HUES64 (cell line): ENCODE measurements around the gene SLC39A10.
A peak's percentile ranks its signal among the peaks of the same experiment; 100 is the strongest.
"Not testable (repeated sequence)": the region's sequence is repeated elsewhere in the genome, so short reads cannot be mapped to it uniquely, and the experiment has no call there.

Experiments
- H3K27ac ChIP-seq: 2 replicates; pipeline ENCODE4 v1.7.0; 2013; ENCODE audit warnings: low read depth, low read length, inconsistent platforms
- H3K27me3 ChIP-seq: 2 replicates; pipeline ENCODE4 v1.6.1; 2013; ENCODE audit warnings: mild to moderate bottlenecking, low read length; ENCODE audit not compliant: insufficient read depth
- H3K36me3 ChIP-seq: 2 replicates; pipeline ENCODE4 v1.6.1; 2013; ENCODE audit warnings: mild to moderate bottlenecking, low read length; ENCODE audit not compliant: insufficient read depth
- H3K4me1 ChIP-seq: 2 replicates; pipeline ENCODE4 v1.6.1; 2013; ENCODE audit warnings: mild to moderate bottlenecking, low read length, moderate library complexity; ENCODE audit not compliant: insufficient read depth
- H3K4me3 ChIP-seq: 2 replicates; pipeline ENCODE4 v1.5.1; 2013; ENCODE audit warnings: mild to moderate bottlenecking, low read length, moderate library complexity
- H3K9ac ChIP-seq: 2 replicates; pipeline ENCODE4 v1.6.1; 2013; ENCODE audit warnings: mild to moderate bottlenecking, low read depth, low read length
- H3K9me3 ChIP-seq: 2 replicates; pipeline ENCODE4 v1.6.1; 2013; ENCODE audit warnings: low read depth, low read length; ENCODE audit not compliant: insufficient read depth
- WGBS: fragments of 150-250, 120-280 bp; methylation state at CpG from one replicate; pipeline ENCODE4 v1.1.7; 2013; ENCODE audit warnings: missing lambda C conversion rate; 5-methylcytosine and 5-hydroxymethylcytosine counted together

SLC39A10 gene

DNA sequence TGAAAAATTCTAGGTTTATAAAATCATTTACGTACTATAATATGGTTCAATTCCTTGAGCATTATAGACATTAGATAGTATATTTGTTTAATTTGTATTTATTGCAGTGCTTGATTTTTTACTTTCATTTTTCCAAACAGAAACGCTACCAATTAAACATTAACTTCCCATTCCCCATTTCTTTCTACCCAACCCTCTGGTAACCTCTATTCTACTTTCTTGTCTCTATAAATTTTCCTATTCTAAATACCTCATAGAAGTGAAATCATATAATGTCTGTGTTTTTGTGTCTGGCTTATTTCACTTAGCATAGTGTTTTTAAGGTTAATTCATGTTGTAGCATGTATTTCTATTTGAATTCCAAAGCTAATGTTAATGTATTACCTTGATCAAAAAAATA lies 11.6 kb upstream of the SLC39A10 start:
- WGBS, result 100% methylated on average over 1 of the region's 2 CpGs
- H3K4me3 ChIP-seq, result no peak overlapping the region
- no peaks in the 10 kb centered on the region for H3K9me3 ChIP-seq
- H3K9ac ChIP-seq, result no peak overlapping the region
- H3K27ac ChIP-seq, result no peak overlapping the region; the same call in 1 of the 2 replicates
- H3K36me3 ChIP-seq, result no peaks in the 10 kb centered on the region
- peaks cover 32% of the 10 kb centered on the region for H3K4me1 ChIP-seq
- H3K27me3 ChIP-seq, result no peaks in the 10 kb centered on the region

DNA sequence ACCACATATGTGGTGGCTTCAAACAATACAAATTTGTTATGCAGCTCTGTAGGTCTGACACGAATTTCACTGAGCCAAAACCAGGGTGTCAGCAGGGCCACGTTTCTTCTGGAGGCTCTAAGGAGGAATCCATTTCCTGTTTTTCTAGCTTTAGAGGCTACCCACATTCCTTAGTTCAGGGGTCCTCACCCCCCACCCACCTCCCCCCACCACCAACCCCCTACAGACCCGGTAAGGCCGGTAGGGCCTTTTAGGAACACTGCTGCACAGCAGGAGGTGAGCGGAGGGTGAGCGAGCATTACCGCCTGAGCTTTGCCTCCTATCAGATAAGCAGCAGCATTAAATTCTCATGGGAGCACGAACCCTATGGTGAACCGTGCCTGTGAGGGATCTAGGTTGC lies 10.6 kb upstream of the SLC39A10 start:
- no peaks in the 10 kb centered on the region for H3K36me3 ChIP-seq
- H3K27me3 ChIP-seq, result no peaks in the 10 kb centered on the region
- no peak overlapping the region for H3K9ac ChIP-seq
- no peak overlapping the region for H3K4me3 ChIP-seq
- peaks cover 32% of the 10 kb centered on the region for H3K4me1 ChIP-seq
- no peaks in the 10 kb centered on the region for H3K9me3 ChIP-seq
- H3K27ac ChIP-seq, result peak overlapping the region; percentile 51; the same call in 1 of the 2 replicates
- 36% methylated on average over 9 of the region's 9 CpGs for WGBS

DNA sequence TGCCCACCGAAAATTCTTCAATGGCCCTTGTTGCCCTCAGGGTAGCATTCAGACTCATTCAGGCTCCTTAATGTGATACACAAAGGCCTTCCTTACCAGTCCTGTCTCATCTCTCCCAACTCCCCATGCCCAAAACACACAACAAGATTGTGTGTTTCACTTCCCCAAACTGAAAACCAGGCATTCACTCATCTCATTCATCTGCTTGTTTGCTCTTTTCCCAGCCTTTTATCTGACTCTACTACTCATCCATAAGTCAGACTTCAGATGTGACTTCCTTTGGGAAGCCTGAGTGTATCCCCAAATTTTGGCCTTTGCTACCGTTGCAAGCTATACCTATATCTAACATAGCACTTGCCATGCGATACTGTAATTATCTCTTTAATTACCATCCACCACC lies 9.7 kb upstream of the SLC39A10 start:
- H3K27ac ChIP-seq, result no peak overlapping the region; the same call in 1 of the 2 replicates
- H3K4me3 ChIP-seq, result no peak overlapping the region
- H3K9me3 ChIP-seq, result no peaks in the 10 kb centered on the region
- peaks cover 26% of the 10 kb centered on the region for H3K4me1 ChIP-seq
- H3K27me3 ChIP-seq, result no peaks in the 10 kb centered on the region
- no peak overlapping the region for H3K9ac ChIP-seq
- 94% methylated on average over 3 of the region's 3 CpGs for WGBS
- H3K36me3 ChIP-seq, result no peaks in the 10 kb centered on the region

DNA sequence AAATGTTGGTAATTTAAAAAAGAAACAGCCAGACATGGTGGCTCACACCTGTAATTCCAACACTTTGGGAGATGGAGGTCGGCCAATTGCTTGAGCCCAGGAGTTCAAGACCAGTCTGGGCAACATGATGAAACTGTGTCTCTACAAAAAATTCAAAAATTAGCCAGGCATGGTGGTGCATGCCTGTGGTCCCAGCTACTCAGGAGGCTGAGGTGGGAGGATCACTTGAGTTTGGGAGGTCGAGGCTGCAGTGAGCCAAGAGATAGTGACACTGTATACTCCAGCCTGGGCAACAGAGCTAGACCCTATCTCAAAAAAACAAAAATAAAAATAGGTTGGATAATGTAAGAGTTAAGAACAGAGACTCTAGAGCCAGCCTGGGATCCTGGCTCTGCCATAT lies 8.7 kb upstream of the SLC39A10 start:
- not testable (repeated sequence) for H3K27ac ChIP-seq, H3K9me3 ChIP-seq, H3K4me3 ChIP-seq, H3K27me3 ChIP-seq, H3K9ac ChIP-seq, H3K36me3 ChIP-seq
- WGBS, result 88% methylated on average over 2 of the region's 2 CpGs
- peaks cover 23% of the 10 kb centered on the region for H3K4me1 ChIP-seq

DNA sequence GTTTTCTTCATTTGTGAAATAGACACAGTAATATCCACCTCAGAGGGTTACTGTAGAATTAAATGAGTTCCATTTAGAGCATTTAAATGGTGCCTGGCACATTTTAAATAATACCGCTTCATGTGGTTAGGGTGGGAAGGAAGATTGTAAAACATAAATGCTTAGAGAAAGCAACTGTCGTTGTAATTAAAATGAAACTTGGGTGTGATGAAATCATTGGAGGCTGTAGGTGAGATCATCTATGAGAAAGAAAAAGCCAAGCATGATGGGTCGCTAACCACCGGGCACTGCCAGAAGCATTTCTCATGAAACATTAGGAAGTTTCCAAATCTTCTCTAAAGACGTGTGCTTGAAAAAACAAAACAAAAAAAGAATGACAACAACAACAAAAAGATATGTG lies 8.2 kb upstream of the SLC39A10 start:
- H3K4me1 ChIP-seq, result peaks cover 23% of the 10 kb centered on the region
- H3K27ac ChIP-seq, result no peak overlapping the region
- H3K27me3 ChIP-seq, result no peaks in the 10 kb centered on the region
- H3K9me3 ChIP-seq, result no peaks in the 10 kb centered on the region
- 98% methylated on average over 4 of the region's 5 CpGs for WGBS
- no peaks in the 10 kb centered on the region for H3K36me3 ChIP-seq
- no peak overlapping the region for H3K9ac ChIP-seq
- H3K4me3 ChIP-seq, result no peak overlapping the region

DNA sequence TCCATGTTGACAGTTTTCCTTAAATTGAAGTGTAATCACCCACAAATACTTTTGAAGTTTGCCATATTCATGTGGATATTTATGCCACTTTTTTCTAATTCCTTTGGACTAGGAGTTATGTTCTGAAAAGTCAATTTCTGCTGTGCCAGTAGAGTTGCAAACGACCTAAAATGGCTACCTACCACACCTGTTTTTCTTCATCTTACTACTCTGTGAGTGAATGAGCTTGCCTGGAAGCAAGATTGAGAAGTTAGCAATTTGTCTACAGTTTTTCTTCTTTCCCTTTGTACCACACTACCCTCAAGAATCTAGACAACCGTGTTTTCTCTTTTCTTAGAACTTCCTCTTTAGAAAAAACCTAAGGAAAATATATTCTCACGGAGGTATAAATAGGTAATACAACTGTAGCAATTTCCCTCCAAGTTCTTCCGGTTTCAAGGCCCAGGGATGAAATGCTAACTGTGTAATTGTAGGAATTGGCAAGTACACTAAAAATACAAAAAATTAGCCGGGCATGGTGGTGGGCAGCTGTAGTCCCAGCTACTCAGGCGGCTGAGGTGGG lies 7.3 kb upstream of the SLC39A10 start:
- WGBS, result 92% methylated on average over 5 of the region's 6 CpGs
- Histone ChIP-seq H3K4me3 (no peak overlapping the region), H3K27me3 (no peaks in the 10 kb centered on the region), H3K4me1 (peaks cover 23% of the 10 kb centered on the region), H3K9ac (no peak overlapping the region), H3K9me3 (no peaks in the 10 kb centered on the region), H3K27ac (no peak overlapping the region), H3K36me3 (no peaks in the 10 kb centered on the region)

DNA sequence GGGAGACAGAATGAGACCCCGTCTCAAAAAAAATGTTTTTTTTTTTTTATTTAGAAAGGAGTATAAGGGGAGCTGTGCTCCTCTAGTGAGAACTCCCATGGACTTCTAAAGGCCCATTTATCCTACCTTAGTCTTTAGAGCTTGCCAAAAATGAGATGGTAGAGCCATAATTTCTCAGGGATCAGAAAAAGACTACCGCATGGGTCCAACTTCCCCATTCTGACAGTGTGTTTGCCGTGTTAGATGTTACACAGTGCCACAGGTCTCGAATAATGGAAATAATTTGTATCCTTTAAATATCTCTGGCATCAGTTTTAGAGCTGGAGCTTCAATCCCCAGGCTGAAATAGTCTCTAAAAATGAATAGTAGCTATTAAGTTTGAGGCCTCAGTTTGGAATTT lies 6.0 kb upstream of the SLC39A10 start:
- Histone ChIP-seq H3K4me1 (peaks cover 18% of the 10 kb centered on the region), H3K27ac (no peak overlapping the region), H3K9ac (no peak overlapping the region), H3K36me3 (no peaks in the 10 kb centered on the region), H3K4me3 (no peak overlapping the region), H3K9me3 (no peaks in the 10 kb centered on the region), H3K27me3 (no peaks in the 10 kb centered on the region)
- whole genome bisulfite sequencing, result 99% methylated on average over 4 of the region's 4 CpGs

DNA sequence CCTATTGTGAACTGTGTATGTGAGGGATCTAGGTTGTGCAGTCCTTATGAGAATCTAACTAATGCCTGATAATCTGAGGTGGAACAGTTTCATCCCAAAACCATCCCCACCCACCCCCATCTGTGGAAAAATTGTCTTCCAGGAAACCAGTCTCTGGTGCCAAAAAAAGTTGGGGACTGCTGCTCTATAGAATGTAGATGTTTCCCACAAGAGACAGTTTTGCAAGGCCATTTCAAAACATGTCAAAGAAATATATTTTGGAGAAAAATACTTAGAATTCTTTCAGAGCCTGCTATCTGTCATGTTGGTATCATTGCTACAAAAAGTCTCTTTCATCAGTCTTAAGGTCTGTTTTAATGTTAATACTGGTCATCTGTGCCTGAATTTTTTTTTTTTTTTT lies 4.1 kb upstream of the SLC39A10 start:
- H3K4me1 ChIP-seq, result peaks cover 10% of the 10 kb centered on the region
- no peak overlapping the region for H3K4me3 ChIP-seq
- H3K9me3 ChIP-seq, result no peaks in the 10 kb centered on the region
- no peaks in the 10 kb centered on the region for H3K27me3 ChIP-seq
- no peak overlapping the region for H3K9ac ChIP-seq
- H3K36me3 ChIP-seq, result no peaks in the 10 kb centered on the region
- H3K27ac ChIP-seq, result no peak overlapping the region

DNA sequence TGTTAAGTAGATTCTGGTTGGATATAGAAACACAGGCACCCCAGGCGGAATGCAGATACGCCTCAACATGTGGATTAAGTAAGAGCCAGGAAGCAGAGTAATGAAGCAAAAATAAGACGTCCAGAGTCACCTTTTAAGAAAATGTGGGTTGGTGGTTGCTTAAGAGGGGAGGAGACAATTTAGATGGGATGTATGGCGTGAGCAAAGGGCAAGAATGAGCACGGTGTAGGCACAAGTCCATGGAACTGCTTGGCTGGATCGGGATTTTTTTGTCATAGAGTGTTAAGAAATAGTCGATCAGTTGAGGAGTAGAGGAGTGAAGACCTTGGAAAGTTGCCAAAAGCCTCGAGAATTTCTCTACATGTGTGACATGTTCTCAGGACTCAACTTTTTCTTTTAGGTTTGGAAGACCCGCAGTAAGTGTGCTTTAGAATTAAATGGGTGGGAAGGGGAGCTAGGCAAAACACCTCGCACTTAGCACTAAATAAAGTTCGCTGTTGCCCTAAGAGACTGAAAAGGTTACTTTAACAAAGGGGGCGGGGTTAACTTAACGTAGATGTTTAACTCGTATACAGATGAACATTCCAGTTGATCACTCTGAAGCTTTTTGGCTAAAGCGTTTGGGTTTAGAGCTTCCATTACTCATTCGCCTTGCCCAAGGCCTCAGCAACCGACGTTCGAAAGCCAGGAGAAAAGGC lies 716 bp upstream of the SLC39A10 start:
- peaks cover 30% of the 10 kb centered on the region for H3K4me1 ChIP-seq
- H3K27me3 ChIP-seq, result no peaks in the 10 kb centered on the region
- peak overlapping the region; percentile 35; the same call in 1 of the 2 replicates for H3K9ac ChIP-seq
- H3K36me3 ChIP-seq, result 0 out of 2 replicates have a peak, but pooled peaks cover 5% of the 10 kb centered on the region
- 49% methylated on average over 19 of the region's 19 CpGs for WGBS
- no peaks in the 10 kb centered on the region for H3K9me3 ChIP-seq
- peak overlapping the region; percentile 56; the same call in 1 of the 2 replicates for H3K27ac ChIP-seq
- H3K4me3 ChIP-seq, result peak overlapping the region; percentile 89

DNA sequence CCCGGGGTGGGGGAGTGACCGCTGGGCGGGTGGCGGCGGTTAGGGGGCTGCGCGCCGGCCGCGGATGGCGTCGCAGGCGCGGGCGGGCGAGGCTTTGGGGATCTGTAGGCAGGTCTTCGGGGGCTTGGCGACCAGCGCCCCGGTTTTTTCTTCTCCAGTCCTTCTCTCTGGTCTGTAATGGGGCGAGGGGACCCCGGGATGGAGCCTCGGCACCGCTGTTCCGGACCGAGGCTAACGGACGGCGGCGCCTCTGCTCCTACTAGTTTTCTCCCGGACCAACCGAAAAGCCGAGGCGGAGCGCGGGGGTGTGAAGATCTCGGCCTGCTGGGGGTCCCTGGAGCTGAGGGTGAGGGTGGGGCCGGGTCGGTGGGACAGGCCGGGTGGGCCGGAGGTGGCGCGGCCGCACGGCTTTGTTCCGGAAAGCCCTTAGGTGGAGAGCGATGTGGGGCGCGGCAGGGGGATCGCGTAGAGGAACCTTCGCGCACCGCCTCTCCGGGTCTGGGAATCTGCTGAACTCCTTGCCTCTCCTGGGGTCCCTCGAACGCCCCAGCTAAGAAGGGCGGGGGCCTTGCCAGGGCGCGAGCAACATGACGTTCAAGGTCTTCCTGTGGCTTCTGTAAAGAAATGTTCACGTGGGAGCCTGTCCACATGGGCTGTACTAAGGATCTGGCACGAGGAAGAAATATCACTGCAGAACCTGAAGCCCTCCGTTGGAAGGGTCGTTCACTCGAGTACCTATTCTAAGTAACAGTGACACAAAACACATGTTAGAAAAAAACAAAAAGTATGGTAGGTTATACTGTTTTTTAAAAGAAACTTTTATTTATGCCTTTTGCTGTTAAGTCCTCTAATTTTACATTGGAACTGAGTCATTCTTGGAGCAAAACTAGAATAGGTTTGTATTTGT lies 861 bp downstream of the SLC39A10 start:
- peak overlapping the region; percentile 89 for H3K4me3 ChIP-seq
- 0 out of 2 replicates have a peak, but pooled peaks cover 5% of the 10 kb centered on the region for H3K36me3 ChIP-seq
- H3K27ac ChIP-seq, result peak overlapping the region; percentile 85
- WGBS, result under 1% methylated on average over 66 of the region's 66 CpGs
- H3K9me3 ChIP-seq, result no peaks in the 10 kb centered on the region
- H3K4me1 ChIP-seq, result peaks cover 30% of the 10 kb centered on the region
- peak overlapping the region; percentile 94 for H3K9ac ChIP-seq
- H3K27me3 ChIP-seq, result no peaks in the 10 kb centered on the region

DNA sequence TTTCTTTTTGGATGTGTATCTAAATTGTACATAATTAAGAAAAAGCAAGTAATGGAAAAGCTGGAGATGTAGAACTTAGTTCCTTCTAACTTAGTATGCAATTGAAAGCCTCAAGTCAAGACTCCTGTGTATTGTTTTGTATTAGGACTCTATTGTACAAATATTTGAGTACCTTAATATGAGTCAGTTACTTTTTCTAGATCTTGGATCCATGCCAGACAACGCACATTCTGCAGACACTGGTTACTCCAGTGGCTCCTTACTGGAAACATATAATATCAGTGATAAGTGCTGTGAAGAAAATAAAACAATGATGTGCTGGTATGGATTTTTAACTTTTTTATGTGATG lies 1.5 kb downstream of the SLC39A10 start:
- Histone ChIP-seq H3K9ac (peak overlapping the region; percentile 94), H3K4me3 (peak overlapping the region; percentile 89), H3K36me3 (0 out of 2 replicates have a peak, but pooled peaks cover 5% of the 10 kb centered on the region), H3K27ac (no peak overlapping the region; the same call in 1 of the 2 replicates), H3K27me3 (no peaks in the 10 kb centered on the region), H3K4me1 (peaks cover 30% of the 10 kb centered on the region), H3K9me3 (no peaks in the 10 kb centered on the region)
- WGBS, result 80% methylated on average over 1 of the region's 1 CpG
